CD1c-positive myeloid dendritic cell (primary cell): Measurements from ENCODE around the gene COL23A1.

Source experiments
- DNase-seq: peaks from one replicate; pipeline ENCODE4 v3.0.0-alpha.2; 2016; ENCODE audit errors: extremely low spot score

Gene COL23A1

DNA sequence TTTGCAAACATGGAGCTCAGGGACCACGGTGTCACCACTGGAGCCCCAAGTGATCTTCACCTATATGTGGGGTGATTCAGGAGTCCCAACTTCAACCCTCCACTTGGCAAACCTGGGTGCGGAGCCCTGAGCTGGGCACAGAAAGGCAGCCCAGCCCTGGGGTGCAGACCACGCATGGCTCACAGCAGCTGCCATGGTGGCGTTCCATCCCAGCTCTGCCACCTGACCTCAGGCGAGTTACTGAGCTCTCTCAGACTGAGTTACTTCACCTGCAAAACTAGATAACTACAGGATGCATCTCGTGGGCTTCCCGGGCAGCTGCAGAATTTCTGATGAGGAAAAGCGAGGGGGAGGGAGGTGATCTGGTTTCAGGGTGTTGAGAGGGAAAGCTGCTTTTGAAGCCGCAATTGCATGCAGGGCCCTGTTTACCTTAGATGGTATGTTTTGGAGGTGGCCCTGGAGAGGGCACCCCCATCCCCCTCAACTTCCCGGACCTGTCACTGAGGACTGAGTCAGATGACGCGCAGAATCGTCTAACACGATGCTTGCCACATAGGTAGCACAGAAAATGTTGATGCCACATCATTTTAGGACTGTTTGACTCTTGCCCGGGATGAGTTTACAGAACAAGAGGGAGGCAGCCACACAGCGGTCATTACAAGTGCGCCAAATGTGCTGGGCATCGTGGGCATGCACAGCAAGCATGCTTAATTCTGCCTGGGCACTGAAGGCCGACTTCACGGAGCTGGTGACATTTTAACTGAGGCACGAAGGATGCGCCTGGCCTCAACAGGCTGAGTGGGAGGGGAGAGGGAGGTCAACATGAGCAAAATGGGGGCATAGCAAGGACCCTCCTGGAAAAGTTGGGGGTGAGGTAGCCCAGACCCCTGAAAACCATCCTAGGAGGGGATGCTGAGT lies 154.6 kb downstream of the COL23A1 start:
- DNase-seq, result no peak

DNA sequence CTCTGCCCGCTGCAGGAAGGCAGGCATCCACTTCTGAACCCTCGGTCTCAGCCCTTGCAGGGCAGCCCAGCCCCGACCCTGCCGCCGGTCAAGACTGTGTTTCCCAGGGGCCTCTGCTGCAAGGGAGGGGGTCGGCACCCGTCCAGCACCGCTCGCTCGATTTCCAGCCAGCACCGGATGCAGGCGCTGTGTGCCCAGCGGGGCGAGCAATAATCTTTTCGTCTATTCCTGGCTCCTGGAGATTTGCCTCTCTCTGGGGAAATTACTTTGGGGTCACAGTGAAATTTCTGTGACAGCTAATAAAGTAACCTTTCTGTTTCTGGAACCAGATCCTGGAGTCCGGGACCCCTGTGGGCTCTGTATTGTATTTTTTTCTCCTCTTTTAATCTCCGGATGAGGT lies 155.3 kb downstream of the COL23A1 start:
- no peak for DNase-seq

DNA sequence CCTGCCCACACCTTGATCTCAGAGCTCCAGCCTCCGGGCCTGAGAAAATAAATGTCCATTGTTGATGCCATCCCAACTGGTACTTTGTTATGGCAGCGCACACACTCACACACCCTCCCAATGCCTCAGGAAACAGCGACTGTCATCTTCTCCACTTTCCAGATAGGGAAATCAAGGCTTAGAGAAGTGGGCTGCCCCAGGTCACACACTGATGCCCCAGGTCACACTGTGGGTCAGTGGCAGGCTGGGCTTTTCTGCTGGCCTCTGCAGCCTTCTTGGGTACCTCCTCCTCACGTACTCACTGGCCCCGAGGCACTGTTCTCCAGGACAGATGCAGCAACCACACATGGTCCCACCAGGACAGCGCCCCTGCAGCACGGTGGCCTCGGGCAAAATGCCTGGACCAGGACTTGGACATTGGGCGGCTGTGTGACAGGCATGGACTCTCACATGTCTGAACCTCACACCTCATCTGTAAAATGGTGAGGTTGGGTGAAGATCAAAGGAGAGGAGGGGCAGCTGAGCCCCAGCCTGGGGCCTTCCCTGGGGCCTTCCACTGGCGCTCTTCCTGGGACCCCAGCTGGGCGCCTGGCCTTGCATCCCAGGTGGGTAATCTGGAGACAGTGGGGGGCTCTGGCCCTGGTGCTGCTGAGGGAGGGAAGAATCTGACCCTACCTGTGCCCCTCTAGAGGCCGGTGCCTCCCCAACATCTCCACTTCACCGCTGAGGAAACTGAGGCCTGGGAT lies 156.0 kb downstream of the COL23A1 start:
- DNase-seq, result no peak

DNA sequence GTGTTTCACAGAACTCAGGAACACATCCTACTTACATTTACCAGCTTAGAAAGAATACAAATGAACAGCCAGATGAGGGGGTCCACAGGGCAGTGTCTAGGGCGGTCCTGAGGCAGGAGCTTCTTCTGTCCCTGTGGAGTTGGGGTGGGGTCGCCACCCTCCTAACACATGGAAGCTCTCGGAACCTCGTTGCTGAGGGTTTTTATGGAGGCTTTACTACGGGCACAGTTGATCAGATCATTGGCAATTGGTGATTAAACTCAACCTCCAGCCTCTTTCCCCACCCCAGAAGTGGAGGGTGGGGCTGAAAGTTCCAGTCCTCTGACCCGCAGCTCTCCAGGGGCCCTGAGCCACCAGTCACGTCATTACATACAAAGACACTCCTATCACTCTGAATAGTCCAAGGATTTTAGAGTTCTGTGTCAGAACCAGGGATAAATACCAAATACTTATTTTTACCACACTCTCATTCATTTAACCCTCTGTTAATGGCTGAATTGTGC lies 156.9 kb downstream of the COL23A1 start:
- no peak for DNase-seq

DNA sequence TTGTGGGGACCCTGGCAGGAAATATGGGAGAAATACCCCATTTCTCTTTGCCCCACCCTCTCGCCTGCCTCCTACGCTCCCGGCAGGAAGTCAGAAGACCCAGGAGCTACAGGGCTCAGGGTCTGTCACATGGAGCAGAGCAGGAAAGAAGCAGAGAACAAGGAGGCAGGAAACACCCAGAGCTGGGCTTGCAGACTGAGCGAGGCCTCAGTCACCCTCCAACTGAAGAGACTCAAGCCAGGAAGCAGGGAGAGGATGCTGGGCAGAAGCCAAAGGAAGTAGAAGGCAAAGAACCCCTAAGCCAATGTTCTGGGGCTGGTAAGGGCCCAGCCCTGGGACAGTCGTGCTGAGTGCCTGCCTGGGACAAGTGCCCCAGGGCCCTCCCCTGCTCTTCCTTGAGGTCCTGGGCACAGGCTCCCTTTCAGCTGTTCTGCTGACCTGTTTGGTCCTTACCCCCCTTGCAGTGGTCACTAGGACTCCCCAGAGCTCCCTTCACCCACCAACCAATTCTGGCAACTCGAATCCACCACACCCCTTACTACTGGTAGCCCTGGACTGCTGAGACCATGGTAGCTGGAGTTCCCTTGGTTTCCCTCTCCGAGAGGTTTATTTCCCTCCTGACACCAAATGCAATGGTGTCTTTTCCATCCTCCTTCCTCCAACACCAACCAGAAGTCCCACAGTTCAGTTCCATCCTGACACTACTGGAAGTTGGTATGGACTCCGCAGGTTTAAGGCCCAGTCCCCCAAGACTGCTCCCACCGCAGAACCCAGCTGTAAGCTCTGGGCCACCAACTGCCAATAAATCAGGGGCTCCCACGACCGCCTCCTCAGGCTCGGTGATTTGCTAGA lies 157.5 kb downstream of the COL23A1 start:
- no peak for DNase-seq

DNA sequence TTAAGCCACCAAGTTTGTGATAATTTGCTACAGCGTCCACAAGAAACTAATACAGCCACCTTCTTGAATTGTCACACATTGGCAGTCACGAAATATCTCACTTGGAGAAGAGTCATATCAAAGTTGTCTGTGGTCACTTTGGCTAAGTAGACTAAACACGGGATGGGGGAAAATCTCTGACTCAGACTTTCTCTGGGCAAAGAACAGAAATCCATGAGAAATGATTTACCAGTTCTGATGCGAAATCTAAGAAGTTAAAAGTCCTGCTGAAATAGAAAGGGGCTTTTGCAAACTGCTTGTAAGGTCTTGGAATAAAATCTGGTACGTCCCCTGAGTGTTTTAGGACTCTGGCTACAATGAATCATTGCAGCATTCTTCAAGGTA lies 158.4 kb downstream of the COL23A1 start:
- no peak for DNase-seq

DNA sequence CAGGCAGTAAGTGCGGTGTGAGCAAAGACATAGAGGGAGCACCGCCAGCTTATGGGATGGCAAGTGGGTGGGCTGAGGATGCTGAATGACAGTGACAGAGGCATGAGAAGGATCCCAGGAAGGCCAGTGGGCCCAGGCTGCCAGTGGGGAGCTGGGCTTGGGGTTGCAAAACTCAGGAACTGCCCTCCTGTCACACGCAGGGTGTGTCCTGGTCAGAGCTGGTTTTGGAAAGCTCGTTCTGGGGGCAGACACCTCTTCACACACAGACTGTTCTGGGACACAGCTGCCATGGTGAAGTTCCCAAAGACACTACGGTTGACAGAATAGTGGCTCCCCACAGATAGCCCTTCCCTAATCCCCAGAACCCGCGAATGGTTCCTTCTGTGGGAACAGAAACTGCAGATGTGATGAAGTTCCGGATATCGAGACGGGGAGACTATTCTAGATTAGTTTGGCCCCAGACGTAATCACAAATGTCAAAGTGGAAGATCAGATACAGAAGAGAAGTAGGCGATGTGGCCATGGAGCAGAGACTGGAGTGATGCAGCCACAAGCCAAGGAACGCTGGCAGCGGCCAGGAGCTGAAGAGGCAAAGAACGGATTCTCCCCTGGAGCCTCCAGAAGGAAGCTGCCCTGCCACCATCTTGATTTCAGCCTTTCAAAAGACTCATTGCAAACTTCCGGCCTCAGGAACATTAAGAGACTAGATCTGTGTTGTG lies 159.0 kb downstream of the COL23A1 start:
- DNase-seq, result no peak

DNA sequence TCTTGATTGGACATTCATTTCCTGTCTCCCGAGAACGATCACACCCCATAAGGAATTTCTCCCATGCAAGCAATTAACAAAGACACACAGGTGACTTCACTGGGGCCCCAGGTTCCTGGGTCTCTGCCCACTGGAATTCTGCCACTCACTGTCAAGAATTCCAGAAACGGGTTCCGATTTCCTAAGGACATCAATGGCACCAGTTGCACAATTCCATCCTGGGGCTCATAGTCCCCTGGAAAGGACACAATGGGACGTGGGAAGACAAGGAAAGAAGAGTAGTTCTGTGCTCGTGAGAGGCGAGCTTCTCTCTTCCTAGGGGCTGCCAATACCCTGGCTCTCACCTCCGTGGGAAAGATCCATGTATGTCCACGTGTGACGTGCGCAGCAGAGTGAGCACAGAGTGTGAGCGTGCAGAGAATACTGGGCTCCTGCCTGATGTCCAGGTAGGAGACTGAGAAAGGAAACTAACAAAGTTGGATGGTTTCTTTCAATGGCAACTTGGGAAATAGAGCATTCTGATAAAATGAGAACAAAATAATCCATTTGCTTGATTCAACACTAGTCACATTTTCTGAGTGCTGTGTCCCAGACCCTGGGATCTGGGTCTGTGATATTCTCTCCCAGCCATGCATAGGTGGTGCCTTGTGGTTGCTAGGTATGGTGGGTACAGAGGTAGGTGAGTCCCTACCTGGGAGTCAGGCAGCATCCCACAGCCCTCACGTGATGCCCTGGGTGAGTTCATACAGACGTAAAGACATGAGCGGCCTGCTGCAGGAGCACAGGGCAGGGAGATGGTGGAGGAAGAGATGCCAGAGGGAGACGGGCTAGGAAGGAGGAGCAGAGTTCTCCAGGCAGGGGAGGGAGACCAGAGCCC lies 159.8 kb downstream of the COL23A1 start:
- no peak for DNase-seq

DNA sequence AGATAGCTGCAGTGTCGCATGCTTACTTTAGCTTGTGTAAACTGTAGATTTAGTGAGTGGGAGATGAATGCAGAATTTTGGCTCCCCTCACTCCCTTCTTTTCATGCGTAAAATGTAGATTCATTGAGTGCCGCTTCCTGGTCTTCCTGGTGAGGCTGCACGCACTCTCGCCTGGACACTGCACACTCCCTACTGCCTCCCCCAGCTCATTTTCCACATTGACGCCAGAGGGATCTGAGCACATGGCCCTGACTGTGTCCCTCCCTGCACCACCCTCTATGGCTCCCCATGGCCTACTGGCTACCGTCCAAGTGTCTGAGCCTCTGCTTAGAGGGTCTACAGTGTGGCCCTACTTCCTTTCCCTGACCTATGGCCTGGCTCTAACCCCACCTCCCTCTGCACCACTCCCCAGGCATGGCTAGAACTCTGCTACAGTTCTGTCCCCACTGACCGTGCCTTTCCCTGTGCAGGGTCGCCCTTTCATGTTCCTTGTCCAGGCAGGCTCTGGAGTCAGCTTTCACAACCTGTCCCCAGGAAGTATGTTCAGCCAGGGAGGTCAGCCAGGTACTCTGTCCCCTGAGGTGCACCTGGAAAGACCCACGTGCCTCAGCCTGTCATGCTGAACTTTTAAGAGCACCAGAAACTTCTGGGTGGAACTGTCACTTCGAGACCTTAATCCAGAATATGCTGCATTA lies 160.6 kb downstream of the COL23A1 start:
- no peak for DNase-seq

DNA sequence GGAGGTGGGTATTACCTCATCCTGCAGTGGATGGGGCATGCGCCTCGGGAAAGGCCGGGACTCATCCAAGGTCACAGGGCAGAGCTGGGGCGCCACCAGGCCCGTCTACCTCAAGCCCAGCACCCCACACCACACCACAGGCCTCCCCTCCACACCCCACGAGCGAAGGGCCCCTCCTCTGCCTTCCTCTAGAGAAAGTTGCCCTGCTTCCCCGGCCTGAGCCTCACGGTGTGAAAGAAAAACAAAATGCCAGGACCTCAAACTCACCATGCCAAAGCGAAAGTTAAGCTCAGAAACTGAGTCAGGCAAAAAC lies 161.1 kb downstream of the COL23A1 start:
- no peak for DNase-seq

DNA sequence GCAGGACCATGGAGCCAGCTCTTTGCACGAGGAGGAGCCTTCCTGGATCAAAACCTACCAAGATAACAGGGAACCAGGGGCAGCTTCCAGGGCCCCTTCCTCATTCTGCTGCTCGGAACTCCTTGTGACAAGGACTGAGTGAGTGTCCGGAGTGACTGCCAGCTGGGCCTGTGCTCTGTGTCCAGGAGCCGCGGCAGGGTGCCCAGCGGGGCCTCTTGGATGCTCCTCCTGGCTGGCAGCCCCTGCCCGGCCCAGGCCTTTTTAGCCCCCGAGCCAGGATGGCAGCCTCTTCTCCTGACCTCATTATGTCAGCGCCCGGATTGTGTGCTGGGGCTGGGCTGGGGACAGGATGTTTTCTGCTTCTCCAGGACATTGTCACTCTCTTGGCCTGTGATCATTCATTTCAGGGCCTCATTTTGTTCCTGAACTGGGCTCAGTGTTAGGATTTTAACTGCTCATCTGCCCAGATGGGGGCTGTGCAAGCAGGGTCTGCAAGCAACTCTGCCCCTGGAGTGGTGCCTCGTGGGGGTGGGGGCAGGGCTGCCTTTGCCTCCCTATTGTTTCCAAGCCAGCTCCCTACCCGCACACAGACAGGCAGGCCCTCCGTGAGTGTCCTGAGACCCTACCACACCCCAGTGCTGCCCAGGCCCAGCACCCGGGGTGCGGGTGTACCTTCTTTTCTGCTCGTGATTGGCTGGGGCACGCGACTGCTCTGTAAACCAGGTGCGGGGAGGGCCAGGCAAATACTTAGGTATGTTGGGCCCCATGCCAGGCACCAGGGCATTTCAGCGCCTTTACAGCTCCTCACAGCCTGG lies 161.6 kb downstream of the COL23A1 start:
- no peak for DNase-seq

DNA sequence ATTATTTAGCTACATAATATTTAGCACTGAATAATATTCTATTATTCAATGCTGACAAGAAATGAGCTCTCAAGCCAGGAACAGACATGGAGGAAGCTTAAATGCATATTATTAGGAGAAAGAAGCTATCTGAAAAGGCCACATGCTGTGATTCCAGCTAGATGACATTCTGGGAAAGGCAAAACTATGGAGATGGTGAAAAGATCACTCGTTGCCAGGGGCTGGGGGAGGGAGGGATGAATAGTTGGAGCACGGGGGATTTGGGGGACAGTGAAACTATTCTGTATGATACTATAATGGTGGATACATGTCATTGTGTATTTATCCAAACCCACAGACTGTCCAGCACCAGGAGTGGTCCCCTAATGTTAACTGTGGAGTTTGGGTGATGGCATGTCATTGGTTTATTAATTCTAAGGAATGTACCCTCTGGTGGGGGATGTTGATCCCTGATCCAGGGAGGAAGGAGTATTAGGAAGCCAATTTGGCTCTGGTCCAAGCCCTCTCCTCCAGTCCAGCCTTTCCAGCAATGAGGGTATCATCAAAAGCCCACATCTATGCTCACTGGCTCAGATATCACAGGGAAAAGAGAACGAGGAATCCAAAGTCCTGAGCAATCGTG lies 162.5 kb downstream of the COL23A1 start:
- DNase-seq, result no peak

DNA sequence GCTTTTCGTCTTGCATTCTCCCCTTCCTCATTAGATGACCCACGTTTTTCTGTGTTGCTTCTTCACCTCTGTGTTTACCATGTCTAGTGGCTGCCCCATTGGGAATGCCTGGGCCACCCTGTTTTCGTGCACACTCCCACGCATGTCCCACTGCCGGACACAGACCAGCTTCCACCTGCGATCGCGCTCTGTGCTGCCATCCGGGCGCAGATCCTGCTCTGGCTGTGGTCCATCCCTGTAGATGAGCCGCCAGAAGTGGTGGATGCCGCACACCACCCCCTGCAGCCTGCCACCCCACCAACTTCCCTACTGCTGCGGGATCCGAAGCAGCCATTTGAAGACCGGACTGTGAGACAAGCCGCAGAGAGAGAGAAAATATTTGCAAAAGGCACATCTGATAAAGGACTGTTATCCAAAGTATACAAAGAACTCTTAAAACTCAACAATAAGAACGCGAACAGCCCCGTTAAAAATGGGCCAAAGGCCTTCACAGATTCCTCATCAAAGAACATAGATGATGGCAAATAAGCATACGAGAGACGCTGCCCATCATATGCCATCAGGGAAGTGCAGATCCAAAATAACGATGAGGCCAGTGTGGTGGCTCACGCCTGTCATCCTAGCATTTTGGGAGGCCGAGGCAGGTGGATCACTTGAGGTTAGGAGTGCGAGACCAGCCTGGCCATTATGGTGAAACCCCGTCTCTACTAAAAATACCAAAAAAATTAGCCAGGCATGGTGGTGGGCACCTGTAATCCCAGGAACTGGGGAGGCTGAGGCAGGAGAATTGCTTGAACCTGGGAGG lies 163.7 kb downstream of the COL23A1 start:
- DNase-seq, result no peak

DNA sequence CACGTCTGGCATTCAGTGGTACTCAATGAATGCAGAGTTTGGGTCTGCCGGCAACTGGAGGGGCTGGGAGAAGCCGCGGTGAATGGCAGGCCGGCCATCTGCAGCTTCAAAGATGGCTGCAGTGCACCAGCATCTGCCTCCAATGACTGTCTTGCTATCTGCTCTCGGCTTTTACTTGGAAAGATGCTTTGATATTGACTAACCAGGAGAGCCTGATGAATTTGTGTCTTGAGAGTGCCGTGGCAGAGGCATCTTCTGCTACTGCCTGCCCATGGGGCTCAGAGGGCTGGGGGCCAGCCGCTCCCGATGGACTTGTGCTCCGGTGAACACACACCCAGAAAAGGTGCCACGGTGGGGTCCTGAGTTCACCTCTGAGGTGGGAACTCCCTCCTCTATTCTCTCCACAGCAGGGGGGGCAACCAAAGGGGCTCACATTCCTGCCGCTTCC lies 164.5 kb downstream of the COL23A1 start:
- no peak for DNase-seq

DNA sequence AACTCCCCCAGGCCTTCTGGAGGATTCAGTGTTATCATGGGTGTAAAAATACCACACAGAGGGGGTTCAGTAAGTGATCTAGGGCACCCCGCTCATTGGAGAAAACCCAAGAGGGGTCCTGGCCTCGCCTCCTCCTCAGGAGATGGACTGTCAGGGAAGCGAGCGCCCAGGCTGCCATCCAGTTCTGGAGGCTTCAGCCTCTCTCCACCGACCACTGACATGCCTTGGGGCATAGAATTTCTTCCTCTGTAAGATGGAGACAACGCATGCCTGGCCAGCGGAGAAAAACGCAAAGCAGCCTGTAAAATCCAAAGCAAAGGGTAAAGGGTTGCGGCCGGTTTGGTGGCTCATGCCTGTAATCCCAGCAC lies 165.4 kb downstream of the COL23A1 start:
- DNase-seq, result no peak

DNA sequence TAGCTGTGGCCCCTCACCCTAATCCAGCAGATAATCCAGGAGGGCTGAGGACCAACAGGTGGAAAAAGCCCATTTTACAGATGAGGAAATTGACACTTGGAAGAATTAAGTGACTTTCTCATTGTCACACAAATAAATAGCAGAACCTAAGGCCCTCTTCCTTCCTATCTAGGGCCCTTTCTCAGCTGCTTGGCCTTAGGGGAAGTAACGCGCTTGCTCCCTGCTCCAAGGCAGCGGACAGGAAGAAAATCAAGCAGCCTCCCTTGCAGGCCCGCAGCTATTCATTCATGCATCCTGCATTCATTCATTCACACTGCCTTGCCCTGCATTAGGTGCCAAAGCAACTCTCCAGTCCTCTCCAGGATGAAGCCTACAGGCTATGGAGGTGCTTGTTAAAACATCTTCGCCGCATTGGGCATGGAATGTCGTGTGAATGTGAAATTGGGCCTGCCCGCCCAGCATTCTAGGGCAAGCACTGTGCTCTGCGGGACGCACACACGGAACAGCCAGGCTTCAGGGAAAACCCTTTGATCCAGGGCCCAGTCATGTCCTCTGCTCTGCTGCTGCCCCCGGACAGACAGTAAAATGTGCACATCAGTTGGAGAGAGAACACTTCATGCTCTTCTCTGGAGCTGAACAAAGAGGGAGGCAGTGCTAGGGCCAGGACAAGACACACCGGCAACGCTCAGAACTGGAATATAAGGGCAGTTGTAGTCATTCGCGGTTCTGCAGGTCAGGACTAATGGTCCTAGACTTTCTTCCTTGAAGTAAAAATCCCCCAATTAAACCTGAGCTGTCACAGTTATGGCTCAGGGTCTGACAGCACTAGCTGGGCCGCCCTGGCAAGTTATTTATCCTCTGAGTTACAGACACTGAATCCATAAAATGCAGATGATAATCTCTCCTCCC lies 166.0 kb downstream of the COL23A1 start:
- DNase-seq, result no peak

DNA sequence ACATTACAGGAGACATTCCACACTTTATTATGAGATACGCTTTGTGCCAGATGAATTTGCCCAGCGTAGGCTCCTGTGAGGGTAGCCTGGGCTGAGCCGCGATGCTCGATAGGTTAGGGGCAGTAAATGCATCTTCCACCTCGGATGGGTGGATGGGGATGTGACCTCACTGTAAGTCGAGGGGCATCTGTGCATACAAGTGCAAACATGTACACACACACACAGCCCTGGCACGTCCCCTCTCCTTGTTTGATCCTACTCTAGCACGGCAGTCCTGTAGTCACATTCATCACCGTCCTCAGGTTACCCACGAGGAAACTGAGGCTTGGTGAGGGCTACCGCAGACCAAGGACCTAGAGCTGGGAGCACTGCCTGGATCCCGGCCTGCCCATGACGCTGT lies 166.8 kb downstream of the COL23A1 start:
- DNase-seq, result no peak
